Right lobe of liver (tissue), 6 donors: Measurements from ENCODE around the gene CENPP. TPM values are rescaled to one million over a fixed set of nuclear protein-coding genes. Genes with fewer than 3 reads are reported as not detected.

Experiments
- ATAC-seq, 4 donors: fragments of 200-7000 bp; cut with Tn5 transposase; one replicate each; pipeline ENCODE4 v1.9.1; 2020; ENCODE audit warnings: mild to moderate bottlenecking in 4 of 4, moderate library complexity in 4 of 4
- DNase-seq, 3 donors: peaks; one replicate each; pipeline ENCODE4 v3.0.0-alpha.2; 2020
- H3K27ac ChIP-seq, 3 donors: fragments of 200-600 bp; one replicate each; pipeline ENCODE4 v1.8.0; 2022
- H3K27me3 ChIP-seq, 2 donors: fragments of 200-600 bp; one replicate each; pipeline ENCODE4 v1.8.0; 2022
- H3K36me3 ChIP-seq, 4 donors: fragments of 200-600 bp; sonication (generic) in 1 of 4; one replicate each; pipeline versions ENCODE4 v1.5.1 to v1.8.0; 2017 to 2022; ENCODE audit warnings: control low read depth in 1 of 4
- H3K4me1 ChIP-seq, 4 donors: fragments of 200-600 bp; sonication (generic) in 1 of 4; one replicate each; pipeline versions ENCODE4 v1.5.1 to v1.8.0; 2017 to 2022; ENCODE audit warnings: control low read depth in 1 of 4
- H3K4me3 ChIP-seq, 3 donors: fragments of 200-600 bp; one replicate each; pipeline ENCODE4 v1.8.0; 2022
- H3K9me3 ChIP-seq, 4 donors: fragments of 200-600 bp; sonication (generic) in 1 of 4; one replicate each; pipeline versions ENCODE4 v1.5.1 to v1.8.0; 2017 to 2022; ENCODE audit warnings: control low read depth in 1 of 4
- CTCF ChIP-seq, 4 donors: fragments of 200-600 bp in 3 of 4; fragments of 450-650 bp in 1 of 4; IDR thresholded peaks; one replicate each; pipeline versions ENCODE4 v1.5.1 to v1.8.0; 2016 to 2022; ENCODE audit warnings: antibody characterized with exemption in 4 of 4, mild to moderate bottlenecking in 2 of 4
- POLR2A ChIP-seq: fragments of 450-650 bp; IDR thresholded peaks from one replicate; pipeline ENCODE4 v1.6.1; 2017; ENCODE audit warnings: antibody characterized with exemption, mild to moderate bottlenecking
- WGBS: methylation state at CpG from one replicate; pipeline ENCODE4 v1.1.6; 2018; ENCODE audit warnings: low coverage, low lambda C conversion rate; ENCODE audit not compliant: insufficient coverage; ENCODE audit errors: missing lambda C conversion rate; 5-methylcytosine and 5-hydroxymethylcytosine counted together
- intact Hi-C, 2 donors: fragments of 100-400 bp; cut with DNase I; formaldehyde crosslinking; loops; one replicate each; pipeline versions ENCODE4 v1.11.2 to v1.14.1; 2022
- total RNA-seq, 6 experiments: library from RNA; depleted of rRNA in 2 of 6; stranded (reverse); fragments of >200 nt in 2 of 6; fragmentation: NEBNext Ultra II Directional in 3 of 6; extraction: Animal tissue kit (Norgen Biotek cat#: 25700) in 3 of 6; gene quantifications; one replicate each; pipeline versions ENCODE4 v1.1.0 to v1.2.4, GENCODE V29; 2016 to 2023
- donor health status: DM: no; HTN: yes; CAD: no.
- donor health status: DM: no; HTN: no; CAD: no.
- donor health status: DM: no; HTN: no; CAD: no.
- donor health status: DM: no; HTN: yes; CAD: no.
- donor health status: DM: no; HTN: yes; CAD: no.

The CENPP gene
- total RNA-seq, 6 experiments from 2014 or later, result 1.0 to 3.7 (median 1.5) TPM

GRCh38 chr9:92295827-92296258 lies 29.9 kb upstream of the CENPP start:
- intact Hi-C loops, result no loop called here
- Histone ChIP-seq H3K4me3 (no peak overlapping the region), H3K27ac (no peak overlapping the region), H3K36me3 (peaks cover 0 to 40% (median 17%) of the 10 kb centered on the region in 4 donors), H3K9me3 (no peaks in the 10 kb centered on the region), H3K27me3 (no peaks in the 10 kb centered on the region), H3K4me1 (peaks cover 0 to 18% (median 7%) of the 10 kb centered on the region in 4 donors)
- WGBS, result 53% methylated on average over 3 of the region's 4 CpGs
- DNase-seq (no peak), ATAC-seq (no peak)
- TF ChIP-seq CTCF (IDR thresholded peaks at IDR 0.05) (no peak), POLR2A (no peak)

- H3K27ac ChIP-seq, result peak overlapping the region in 1 of 3 donors; percentile 15
- H3K4me1 ChIP-seq, result peaks cover 0 to 10% (median 5%) of the 10 kb centered on the region in 4 donors
- no peak overlapping the region for H3K4me3 ChIP-seq
- no peaks in the 10 kb centered on the region for H3K9me3 ChIP-seq
- H3K36me3 ChIP-seq, result peaks cover 0 to 58% (median 25%) of the 10 kb centered on the region in 4 donors
- DNase-seq, result no peak
- 66% methylated on average over 3 of the region's 3 CpGs for WGBS
- H3K27me3 ChIP-seq, result no peaks in the 10 kb centered on the region
- TF ChIP-seq POLR2A, result no peak
- no peak for TF ChIP-seq CTCF (IDR thresholded peaks at IDR 0.05)
- intact Hi-C loops, result no loop called here
- no peak for ATAC-seq
Measured at GRCh38 chr9:92297611-92298010, 28.1 kb upstream of the CENPP start.

- Histone ChIP-seq H3K27ac (peak overlapping the region in 1 of 3 donors; percentile 15), H3K36me3 (peaks cover 0 to 62% (median 26%) of the 10 kb centered on the region in 4 donors), H3K4me1 (peaks cover 0 to 9% (median 4%) of the 10 kb centered on the region in 4 donors), H3K27me3 (no peaks in the 10 kb centered on the region), H3K9me3 (no peaks in the 10 kb centered on the region), H3K4me3 (no peak overlapping the region)
- TF ChIP-seq CTCF (IDR thresholded peaks at IDR 0.05), result no peak
- ATAC-seq (no peak), DNase-seq (no peak)
- intact Hi-C loops, result no loop called here
- 65% methylated on average over 3 of the region's 3 CpGs for WGBS
Measured at GRCh38 chr9:92298036-92298435, 27.7 kb upstream of the CENPP start.

GRCh38 chr9:92299116-92299515 lies 26.6 kb upstream of the CENPP start:
- 100% methylated on average over 1 of the region's 1 CpG for WGBS
- intact Hi-C loops, result no loop called here
- TF ChIP-seq POLR2A (no peak), CTCF (IDR thresholded peaks at IDR 0.05) (no peak)

GRCh38 chr9:92300936-92301335 lies 24.8 kb upstream of the CENPP start:
- 58% methylated on average over 1 of the region's 1 CpG for WGBS
- no peak for TF ChIP-seq POLR2A
- no peak for TF ChIP-seq CTCF (IDR thresholded peaks at IDR 0.05)
- Histone ChIP-seq H3K27me3 (no peaks in the 10 kb centered on the region), H3K4me1 (no peaks in the 10 kb centered on the region), H3K36me3 (peaks cover 0 to 91% (median 36%) of the 10 kb centered on the region in 4 donors), H3K4me3 (no peak overlapping the region), H3K9me3 (no peaks in the 10 kb centered on the region), H3K27ac (no peak overlapping the region)
- no peak for ATAC-seq
- intact Hi-C loops, result no loop called here
- DNase-seq, result no peak

More at GRCh38 chr9:92299116-92299515, 26.6 kb upstream of the CENPP start:
- Histone ChIP-seq H3K27me3 (no peaks in the 10 kb centered on the region), H3K27ac (no peak overlapping the region), H3K4me3 (no peak overlapping the region), H3K9me3 (no peaks in the 10 kb centered on the region), H3K4me1 (peaks cover 0 to 8% (median 3%) of the 10 kb centered on the region in 4 donors), H3K36me3 (peaks cover 0 to 73% (median 26%) of the 10 kb centered on the region in 4 donors)
- DNase-seq (no peak), ATAC-seq (no peak)
